ENCODE measurements around the gene TTPAL.

The TTPAL gene

GRCh38 chr20:44540834-44541233 is 65.2 kb downstream of the TTPAL start:
- no peak for DNase-seq (ENCODE audit: low spot score)

- DNase-seq (ENCODE audit: low spot score) = no peak
Observed at GRCh38 chr20:44541992-44542391, 66.3 kb downstream of the TTPAL start.

GRCh38 chr20:44542890-44543289 is 67.2 kb downstream of the TTPAL start:
- DNase-seq (ENCODE audit: low spot score) = no peak

GRCh38 chr20:44543358-44543757 is 67.7 kb downstream of the TTPAL start:
- no peak for DNase-seq (ENCODE audit: low spot score)

Measured in putamen (tissue), 1 donor.